NCI-H1417 (cell line): ENCODE results near the gene PGAP6.
"Not testable (repeated sequence)": the region's sequence is repeated elsewhere in the genome, so short reads cannot be mapped to it uniquely, and the experiment has no call there.

Experiments used
- DNase-seq, 3 experiments: peaks; one replicate each; lab custom pipeline; 2025; lab: John Stamatoyannopoulos, UW

Gene PGAP6

DNA sequence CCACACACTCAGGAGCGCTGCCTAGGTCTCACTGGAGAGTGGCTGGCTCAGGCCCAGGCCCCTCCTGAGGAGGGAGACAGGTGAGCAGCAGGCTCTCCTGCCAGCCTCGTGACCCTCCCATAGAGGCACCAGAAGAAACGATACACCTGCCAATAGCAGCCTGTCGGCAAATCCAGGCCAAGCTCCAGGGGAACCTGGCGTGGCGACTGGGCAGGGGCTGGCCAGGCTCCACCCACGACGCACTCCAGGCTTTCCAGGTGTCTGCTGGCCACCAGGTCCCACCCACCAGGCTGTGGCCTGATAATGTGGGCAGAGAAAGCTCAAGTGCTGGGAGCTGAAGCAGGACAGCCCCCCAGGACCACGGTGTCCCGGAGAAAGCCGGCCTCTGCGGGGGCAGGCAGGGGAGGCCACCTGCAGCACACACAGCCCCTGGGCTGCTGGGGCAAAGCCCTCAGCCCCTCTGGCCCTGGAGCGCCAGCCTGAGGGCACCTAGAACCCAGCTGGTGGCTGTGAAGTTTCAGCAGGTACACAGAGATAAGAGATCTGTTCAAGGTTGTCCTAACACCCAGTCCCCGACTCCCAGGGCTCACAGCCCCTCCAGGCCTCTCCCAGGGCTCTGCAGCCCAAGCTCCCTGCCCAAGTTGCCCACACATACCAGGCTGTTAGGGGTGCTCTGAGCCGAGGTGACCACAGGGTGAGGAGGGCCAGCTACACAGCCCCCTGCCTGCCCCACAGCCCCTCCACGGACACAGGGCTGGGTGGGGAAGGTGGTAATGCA, 2.4 kb downstream of the PGAP6 start:
- DNase-seq, result peak; percentile 79 to 98 (median 88)

DNA sequence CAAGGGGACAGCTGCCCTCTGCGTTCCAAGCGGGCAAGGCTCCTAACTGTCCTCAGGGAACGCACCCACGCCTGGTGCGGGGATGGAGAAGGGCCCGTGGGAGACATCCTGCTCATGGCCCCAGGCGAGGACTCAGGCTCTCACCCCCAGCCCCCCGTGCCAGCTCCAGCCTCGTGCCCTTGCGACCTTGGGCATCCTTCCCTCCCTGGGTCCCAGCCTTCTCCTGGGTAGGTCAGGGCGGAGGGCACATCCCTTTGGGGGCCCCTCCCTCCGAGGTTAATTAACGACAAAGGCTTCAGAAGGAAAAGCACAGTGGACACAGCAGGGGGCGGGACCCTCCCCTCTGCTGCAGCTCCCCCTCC, 3.0 kb downstream of the PGAP6 start:
- DNase-seq, result no peak

GRCh38 chr16:378113-378820, 3.5 kb downstream of the PGAP6 start:
- not testable (repeated sequence) for DNase-seq

DNA sequence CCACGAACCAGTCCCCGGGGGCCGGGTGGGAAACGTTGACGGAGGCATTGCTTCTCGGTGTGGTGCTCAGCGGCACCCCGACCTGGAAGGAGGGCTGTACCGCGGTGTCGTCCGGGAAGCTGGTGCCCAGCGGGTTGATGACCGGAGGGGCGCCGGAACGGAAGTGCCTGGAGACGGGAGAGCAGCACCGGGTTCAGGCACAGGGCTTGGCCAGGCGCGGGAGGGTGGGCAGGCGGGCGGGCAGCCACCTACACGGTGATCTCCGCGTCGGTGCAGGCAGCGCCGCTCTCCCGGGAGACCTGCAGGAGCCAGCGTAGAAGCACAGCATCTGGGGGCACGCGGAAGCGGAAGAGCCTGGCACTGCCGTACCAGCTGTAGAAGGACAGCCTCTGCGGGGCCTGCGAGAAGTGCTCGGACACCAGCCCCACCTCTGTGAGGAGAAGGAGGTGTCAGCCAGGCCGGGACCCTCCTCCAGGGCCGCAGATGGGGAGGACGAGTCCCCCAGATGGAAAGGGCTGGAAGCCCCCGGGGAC, 4.3 kb downstream of the PGAP6 start:
- no peak for DNase-seq

- no peak for DNase-seq
Observed at GRCh38 chr16:376817-377418, 4.9 kb downstream of the PGAP6 start.

DNA sequence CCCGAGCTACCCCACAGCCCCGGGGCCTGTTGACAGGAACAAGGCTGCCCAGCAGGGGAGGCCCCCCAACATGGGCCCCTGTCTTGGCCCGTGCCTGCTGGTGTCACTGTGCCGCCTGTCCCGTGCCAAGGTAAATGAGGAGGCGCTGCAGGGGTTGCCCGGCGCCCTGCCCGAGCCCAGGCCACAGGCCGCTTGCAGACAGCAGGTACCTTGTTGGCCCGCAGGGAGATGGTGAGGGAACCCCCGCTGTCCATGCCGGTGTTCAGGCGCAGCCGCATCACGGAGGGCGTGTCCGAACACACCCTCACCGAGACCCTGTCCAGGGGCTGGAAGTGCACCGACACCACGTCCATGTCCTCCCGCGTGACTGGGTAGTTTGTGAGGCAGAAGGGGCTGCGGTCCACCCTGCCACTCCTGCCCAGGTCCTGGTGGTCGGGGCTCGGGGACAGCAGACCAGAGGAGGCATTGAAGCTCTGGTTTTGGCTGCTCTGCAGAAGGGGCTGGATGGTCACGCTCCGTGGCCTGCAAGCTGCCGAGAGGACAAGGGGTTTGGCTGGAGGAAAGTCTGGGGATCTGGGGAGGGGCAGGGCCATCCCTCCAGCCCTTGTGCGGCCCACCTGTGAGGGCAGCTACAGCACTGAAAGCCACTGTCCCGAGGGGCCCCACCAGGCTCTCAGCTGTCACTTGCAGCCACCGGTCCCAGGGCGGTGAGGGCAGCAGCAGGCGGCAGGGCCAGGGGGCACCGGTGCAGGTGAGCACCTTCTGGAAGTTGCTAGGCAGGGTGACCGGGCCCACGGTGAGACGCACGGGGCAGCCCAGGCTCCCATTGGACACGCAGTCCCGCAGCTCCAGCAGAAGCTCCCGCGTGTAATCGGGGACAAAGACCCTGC, 5.6 kb downstream of the PGAP6 start:
- no peak for DNase-seq

DNA sequence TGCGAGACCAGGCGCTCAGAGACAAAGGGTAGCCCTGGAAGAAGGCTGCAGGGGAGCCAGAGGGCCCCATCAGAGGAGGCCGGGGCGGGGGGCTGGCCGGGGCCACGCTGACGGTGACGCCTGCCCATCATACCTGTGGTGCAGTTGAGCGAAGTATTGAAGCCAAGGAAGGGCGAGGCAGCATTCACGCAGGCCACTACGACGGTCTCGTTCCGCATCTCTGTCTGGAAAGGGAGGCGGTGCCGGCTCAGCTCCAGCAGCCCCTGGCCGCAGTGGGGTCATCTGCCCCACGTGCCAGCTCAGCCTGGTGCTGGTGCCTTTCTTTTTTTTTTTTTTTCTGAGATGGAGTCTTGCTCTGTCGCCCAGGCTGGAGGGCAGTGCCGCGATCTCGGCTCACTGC, 6.6 kb downstream of the PGAP6 start:
- DNase-seq, result no peak

DNA sequence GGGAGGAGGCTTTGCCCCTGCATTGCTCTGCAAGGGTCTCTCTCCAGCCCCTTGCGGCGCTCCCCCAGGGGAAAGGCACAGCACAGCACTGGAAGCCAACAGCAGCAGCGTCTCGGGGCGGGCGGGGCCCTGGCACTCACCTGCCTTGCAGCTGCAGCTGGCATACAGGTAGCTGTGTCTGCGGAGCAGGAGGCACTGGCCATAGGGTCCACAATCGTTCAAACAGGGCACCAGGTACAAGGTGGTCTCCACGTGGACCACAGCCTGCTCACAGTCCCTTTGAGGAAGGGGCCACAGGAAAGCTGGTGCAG, 7.2 kb downstream of the PGAP6 start:
- no peak for DNase-seq

- no peak for DNase-seq
Observed at GRCh38 chr16:373848-374615, 7.7 kb downstream of the PGAP6 start.

DNA sequence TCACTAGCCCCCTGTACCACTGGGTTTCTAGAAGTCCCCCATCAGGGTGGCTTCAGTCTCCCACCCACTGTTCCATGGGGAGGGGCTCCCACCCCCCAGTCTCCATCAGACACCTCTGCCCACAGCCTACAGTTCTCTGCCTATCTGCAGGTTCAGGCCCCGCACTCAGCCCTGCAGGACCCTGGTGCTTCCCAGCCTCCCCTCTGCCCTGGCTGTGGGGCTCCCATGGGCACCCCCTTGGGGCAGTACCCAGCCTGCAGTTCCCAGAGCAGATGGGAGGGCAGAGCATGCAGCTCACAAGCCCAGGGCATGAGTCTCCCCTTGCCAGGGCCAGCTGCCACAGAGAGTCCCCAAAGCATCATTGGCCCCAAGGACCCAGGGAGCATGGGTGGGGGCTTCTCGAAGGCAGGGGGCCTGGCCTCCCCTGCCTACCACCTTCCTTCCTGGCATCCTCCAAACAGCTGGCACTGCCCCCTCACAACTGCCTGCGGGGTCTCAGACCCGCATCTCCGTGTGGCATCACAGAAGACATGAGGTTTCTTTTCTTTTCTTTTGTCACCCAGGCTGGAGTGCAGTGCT, 8.7 kb downstream of the PGAP6 start:
- no peak for DNase-seq

GRCh38 chr16:372302-372983, 9.3 kb downstream of the PGAP6 start:
- peak in 1 of 3 experiments; percentile 65 for DNase-seq

- DNase-seq, result peak; percentile 79 to 92 (median 89)
Observed at GRCh38 chr16:371515-372301, 10.1 kb downstream of the PGAP6 start.

GRCh38 chr16:370979-371514, 10.7 kb downstream of the PGAP6 start:
- no peak for DNase-seq

DNA sequence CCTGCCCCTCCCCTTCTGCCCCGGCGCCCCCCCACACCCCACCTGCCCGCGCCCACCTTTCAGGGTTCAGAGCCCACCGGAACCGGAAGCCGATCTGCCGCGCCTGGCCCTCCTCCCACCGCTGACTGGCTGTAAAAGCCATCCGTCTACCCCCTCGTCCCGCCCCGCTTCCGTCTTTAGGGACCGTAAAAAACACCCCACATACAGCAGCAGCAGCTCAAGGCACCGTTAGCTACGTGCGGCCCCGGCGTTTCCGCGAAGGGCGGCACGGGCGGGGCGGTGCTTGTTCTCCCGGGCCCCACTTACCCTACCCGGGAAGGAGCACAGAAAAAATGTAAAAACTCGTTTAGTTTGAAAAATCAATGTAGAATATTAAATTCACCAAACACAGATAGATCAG, 11.3 kb downstream of the PGAP6 start, which contains the start of gene MRPL28:
Gene MRPL28 (minus strand): TSS at position 96 of the 400 bp plus-strand sequence. CDS start 320 bp downstream, outside the sequence.
- peak; percentile 87 to 98 (median 94) for DNase-seq

GRCh38 chr16:369866-370436, 11.8 kb downstream of the PGAP6 start:
- DNase-seq, result no peak

DNA sequence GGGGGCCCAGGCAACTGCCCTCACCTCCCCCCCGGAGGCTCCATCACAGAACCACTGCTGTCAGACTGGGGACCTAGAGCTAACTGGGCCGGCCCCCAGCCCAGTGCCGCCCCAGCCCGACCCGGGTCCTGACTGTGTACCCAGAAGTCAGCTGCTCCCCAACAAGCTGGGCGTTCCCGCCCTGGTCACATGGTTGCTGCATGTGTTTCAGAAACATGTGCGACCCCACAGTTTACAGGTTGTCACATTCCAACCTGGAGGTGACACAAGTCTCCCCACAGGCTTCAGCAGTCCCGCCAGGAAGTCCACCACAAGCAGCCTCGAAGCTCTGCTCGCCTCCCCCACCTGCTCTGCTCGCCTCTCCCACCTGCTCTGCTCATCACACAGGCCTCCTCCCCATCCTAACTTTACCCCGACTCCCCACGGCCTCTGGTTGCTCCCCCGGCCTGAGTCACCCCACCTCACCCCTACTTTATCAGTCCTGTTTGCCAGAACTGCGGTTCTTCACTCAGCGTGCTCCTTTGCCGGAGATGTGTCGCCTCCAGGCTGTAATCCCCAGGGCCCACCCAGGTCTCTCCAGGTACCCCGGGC, 12.4 kb downstream of the PGAP6 start:
- no peak for DNase-seq

GRCh38 chr16:368388-369158, 13.2 kb downstream of the PGAP6 start:
- DNase-seq, result no peak
